Measurements from ENCODE around the gene RFX7.

GRCh38 chr15:56058986-56059385, 184.7 kb downstream of the RFX7 start:
- no peak for TF ChIP-seq CTCF (tag by site-specific recombination; IDR thresholded peaks at IDR 0.05)
- no peak for TF ChIP-seq REST (tag by site-specific recombination; IDR thresholded peaks at IDR 0.05)
- TF ChIP-seq PATZ1 (tag by site-specific recombination; IDR thresholded peaks at IDR 0.05), result no peak
- TF ChIP-seq REPIN1 (tag by site-specific recombination; IDR thresholded peaks at IDR 0.05; ENCODE audit: low read depth), result no peak
- TF ChIP-seq IKZF3 (tag by site-specific recombination; IDR thresholded peaks at IDR 0.05), result no peak
- TF ChIP-seq ZNF133 (tag by site-specific recombination; IDR thresholded peaks at IDR 0.05), result no peak
- TF ChIP-seq ZFP69B (tag by site-specific recombination; IDR thresholded peaks at IDR 0.05), result no peak
- no peak for TF ChIP-seq ZNF350 (tag by site-specific recombination; IDR thresholded peaks at IDR 0.05)
- TF ChIP-seq SETDB1 (IDR thresholded peaks at IDR 0.05; ENCODE audit: insufficient read length, low read length), result no peak
- no peak for TF ChIP-seq YY1 (tag by site-specific recombination; IDR thresholded peaks at IDR 0.05)
- no peak for TF ChIP-seq ZNF76 (tag by site-specific recombination; IDR thresholded peaks at IDR 0.05; ENCODE audit: borderline replicate concordance, low read depth)

All from HEK293 (cell line).